NOMO-1 treated with DMSO at 0.1 percent for 48 hours (cell line): Measurements from ENCODE around the gene RARS2.

Source experiments
- DNase-seq: peaks from one replicate; lab custom pipeline; 2025; ENCODE audit not compliant: unreplicated experiment; lab: John Stamatoyannopoulos, UW

The RARS2 gene

GRCh38 chr6:87574237-87574804 is 15.5 kb downstream of the RARS2 start:
- DNase-seq: no peak

- DNase-seq: no peak
Measured at GRCh38 chr6:87573307-87574024, 16.3 kb downstream of the RARS2 start.

- DNase-seq: no peak
Measured at GRCh38 chr6:87572883-87573282, 16.9 kb downstream of the RARS2 start.

- DNase-seq: no peak
Measured at GRCh38 chr6:87572021-87572420, 17.8 kb downstream of the RARS2 start.

GRCh38 chr6:87561017-87561416 is 28.8 kb downstream of the RARS2 start:
- no peak for DNase-seq

GRCh38 chr6:87558446-87558845 is 31.3 kb downstream of the RARS2 start:
- no peak for DNase-seq

GRCh38 chr6:87555506-87555905 is 34.3 kb downstream of the RARS2 start:
- DNase-seq: no peak

GRCh38 chr6:87553159-87553765 is 36.5 kb downstream of the RARS2 start:
- DNase-seq: no peak

GRCh38 chr6:87551799-87552198 is 38.0 kb downstream of the RARS2 start:
- no peak for DNase-seq

GRCh38 chr6:87544474-87544735 is 45.4 kb downstream of the RARS2 start:
- no peak for DNase-seq

- no peak for DNase-seq
Measured at GRCh38 chr6:87543696-87544473, 45.9 kb downstream of the RARS2 start.

GRCh38 chr6:87541744-87542143 is 48.0 kb downstream of the RARS2 start:
- no peak for DNase-seq

- DNase-seq: no peak
Measured at GRCh38 chr6:87541041-87541440, 48.7 kb downstream of the RARS2 start.

- no peak for DNase-seq
Measured at GRCh38 chr6:87540539-87540938, 49.2 kb downstream of the RARS2 start.

GRCh38 chr6:87539554-87539953 is 50.2 kb downstream of the RARS2 start:
- DNase-seq: no peak

- no peak for DNase-seq
Measured at GRCh38 chr6:87538510-87539260, 51.1 kb downstream of the RARS2 start.

GRCh38 chr6:87534377-87535047 is 55.3 kb downstream of the RARS2 start:
- no peak for DNase-seq

- no peak for DNase-seq
Measured at GRCh38 chr6:87529221-87529620, 60.6 kb downstream of the RARS2 start.

GRCh38 chr6:87522686-87523085 is 67.1 kb downstream of the RARS2 start:
- no peak for DNase-seq

GRCh38 chr6:87518453-87518852 is 71.3 kb downstream of the RARS2 start:
- DNase-seq: no peak

GRCh38 chr6:87514831-87515230 is 75.0 kb downstream of the RARS2 start:
- no peak for DNase-seq
